ENCODE measurements around the gene RBM33. TPM values are rescaled to one million over a fixed set of nuclear protein-coding genes. Genes with fewer than 3 reads are reported as not detected.

The RBM33 gene
- total and polyA plus RNA-seq, 8 donors = 14.6 to 40.1 (median 32.7) TPM

GRCh38 chr7:155727616-155728015 lies 83.2 kb downstream of the RBM33 start:
- no peaks in the 10 kb centered on the region for H3K27me3 ChIP-seq
- TF ChIP-seq CTCF (IDR thresholded peaks at IDR 0.05) = no peak
- no peak for FAIRE-seq
- H3K36me3 ChIP-seq = no peaks in the 10 kb centered on the region
- DNase-seq = no peak
- peak in 3 of 4 donors; percentile 10 to 26 (median 13) for ATAC-seq
- H3K4me3 ChIP-seq = no peak overlapping the region
- peaks cover 17 to 31% (median 30%) of the 10 kb centered on the region in 3 donors for H3K4me1 ChIP-seq
- intact Hi-C loops (cut with DNase I) = no loop called here
- H3K27ac ChIP-seq = peak overlapping the region in 3 of 4 donors; percentile 11 to 31 (median 30)
- 59 to 69% methylated on average over 10 of the region's 10 CpGs for WGBS, 2 donors
- H3K9me3 ChIP-seq = no peaks in the 10 kb centered on the region

GRCh38 chr7:155728116-155728515 lies 83.7 kb downstream of the RBM33 start:
- peak in 4 of 6 donors; percentile 50 to 65 (median 57) for DNase-seq
- Histone ChIP-seq H3K4me3 (no peak overlapping the region), H3K9me3 (no peaks in the 10 kb centered on the region), H3K27ac (peak overlapping the region in 3 of 4 donors; percentile 11 to 31 (median 30)), H3K4me1 (peaks cover 17 to 31% (median 30%) of the 10 kb centered on the region in 3 donors), H3K36me3 (no peaks in the 10 kb centered on the region), H3K27me3 (no peaks in the 10 kb centered on the region)
- 27 to 43% methylated on average over 6 of the region's 6 CpGs for WGBS, 2 donors
- peak; percentile 83 to 92 (median 88) for ATAC-seq
- FAIRE-seq = no peak
- intact Hi-C loops (cut with DNase I) = no loop called here
- TF ChIP-seq CTCF (IDR thresholded peaks at IDR 0.05) = no peak

- ATAC-seq (peak; percentile 23 to 54 (median 49)), DNase-seq (peak in 4 of 6 donors; percentile 38 to 71 (median 62)), FAIRE-seq (no peak)
- intact Hi-C loops (cut with DNase I) = loop anchor here in 2 of 3 donors (10.0 kb wide), 2 partner anchors 135 to 315 kb away; no protein-coding TSS in a partner anchor
- H3K9me3 ChIP-seq = no peaks in the 10 kb centered on the region
- TF ChIP-seq CTCF (IDR thresholded peaks at IDR 0.05) = no peak
- peak overlapping the region in 1 of 4 donors; percentile 2 for H3K27ac ChIP-seq
- H3K36me3 ChIP-seq = no peaks in the 10 kb centered on the region
- H3K4me3 ChIP-seq = no peak overlapping the region
- WGBS, 2 donors = 26% methylated on average over 6 of the region's 6 CpGs
- H3K4me1 ChIP-seq = peaks cover 17 to 31% (median 30%) of the 10 kb centered on the region in 3 donors
- H3K27me3 ChIP-seq = no peaks in the 10 kb centered on the region
Observed at GRCh38 chr7:155729847-155730246, 85.4 kb downstream of the RBM33 start.

GRCh38 chr7:155731380-155731779 lies 86.9 kb downstream of the RBM33 start:
- Histone ChIP-seq H3K9me3 (no peaks in the 10 kb centered on the region), H3K27me3 (no peaks in the 10 kb centered on the region), H3K27ac (no peak overlapping the region), H3K36me3 (no peaks in the 10 kb centered on the region), H3K4me3 (no peak overlapping the region), H3K4me1 (peaks cover 17 to 31% (median 30%) of the 10 kb centered on the region in 3 donors)
- FAIRE-seq (no peak), DNase-seq (no peak), ATAC-seq (peak in 1 of 4 donors; percentile 36)
- intact Hi-C loops (cut with DNase I) = loop anchor here in 2 of 3 donors (10.0 kb wide), 2 partner anchors 137 to 317 kb away; no protein-coding TSS in a partner anchor
- no peak for TF ChIP-seq CTCF (IDR thresholded peaks at IDR 0.05)
- WGBS, 2 donors = 61 to 65% methylated on average over 3 of the region's 3 CpGs

GRCh38 chr7:155731871-155732270 lies 87.4 kb downstream of the RBM33 start:
- no peak for TF ChIP-seq CTCF (IDR thresholded peaks at IDR 0.05)
- peaks cover 17 to 31% (median 30%) of the 10 kb centered on the region in 3 donors for H3K4me1 ChIP-seq
- intact Hi-C loops (cut with DNase I) = loop anchor here in 2 of 3 donors (10.0 kb wide), 2 partner anchors 137 to 317 kb away; no protein-coding TSS in a partner anchor
- no peak overlapping the region for H3K27ac ChIP-seq
- no peaks in the 10 kb centered on the region for H3K9me3 ChIP-seq
- FAIRE-seq (no peak), ATAC-seq (no peak), DNase-seq (no peak)
- no peaks in the 10 kb centered on the region for H3K27me3 ChIP-seq
- 92 to 97% methylated on average over 1 of the region's 1 CpG for WGBS, 2 donors
- no peaks in the 10 kb centered on the region for H3K36me3 ChIP-seq
- H3K4me3 ChIP-seq = no peak overlapping the region

Measured in pancreas (tissue), 10 donors.